ENCODE measurements around the gene RERGL. TPM values are rescaled to one million over a fixed set of nuclear protein-coding genes. Genes with fewer than 3 reads are reported as not detected.

Gene RERGL
- total RNA-seq, 1 experiment from 2014 or later = not detected

DNA sequence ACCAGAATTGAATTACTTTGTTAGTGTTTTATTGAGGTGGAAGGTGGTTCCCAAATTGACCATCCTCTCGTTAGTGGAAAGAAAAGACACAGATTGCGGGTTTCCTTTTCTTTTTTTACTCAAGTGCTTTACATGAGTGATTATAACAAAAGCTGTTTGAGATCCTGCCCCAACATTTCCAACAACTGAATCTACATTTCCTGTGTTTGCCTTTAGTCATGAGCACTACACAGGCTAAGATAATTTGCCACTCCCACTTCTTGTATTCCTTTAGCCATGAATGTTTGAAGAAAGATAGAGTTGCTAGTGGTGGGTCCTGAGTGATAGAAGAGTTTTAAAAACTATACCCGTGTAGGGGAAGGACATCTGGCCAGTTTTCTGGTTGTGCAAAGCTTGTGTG, 16.0 kb downstream of the RERGL start:
- DNase-seq = no peak
- ChIA-PET CTCF (no interaction called here), POLR2A (ENCODE audit: unreplicated experiment) (no interaction called here)
- Histone ChIP-seq H4K20me1 (ENCODE audit: insufficient read depth) (no peaks in the 10 kb centered on the region), H3K4me2 (no peak overlapping the region), H3K4me3 (no peak overlapping the region), H3K27ac (no peak overlapping the region), H3K79me2 (ENCODE audit: low read depth) (no peaks in the 10 kb centered on the region), H3K36me3 (ENCODE audit: low read depth) (no peaks in the 10 kb centered on the region), H3K9me2 (ENCODE audit: insufficient read depth) (peaks cover 3% of the 10 kb centered on the region; the same call in 1 of the 2 replicates), H3K27me3 (ENCODE audit: insufficient read depth, low read depth) (no peaks in the 10 kb centered on the region), H3F3A (ENCODE audit: insufficient read depth, low read depth) (no peaks in the 10 kb centered on the region), H2AFZ (no peak overlapping the region), H3K4me1 (replicated peaks; ENCODE audit: insufficient read depth) (no peaks in the 10 kb centered on the region), H3K9me3 (ENCODE audit: insufficient read depth, low read depth) (no peaks in the 10 kb centered on the region)
- no TSS peak for BruUV-seq (replicated peaks)
- intact Hi-C loops (cut with micrococcal nuclease; ENCODE audit: unreplicated experiment) = no loop called here
- TF ChIP-seq, protein P1, sequence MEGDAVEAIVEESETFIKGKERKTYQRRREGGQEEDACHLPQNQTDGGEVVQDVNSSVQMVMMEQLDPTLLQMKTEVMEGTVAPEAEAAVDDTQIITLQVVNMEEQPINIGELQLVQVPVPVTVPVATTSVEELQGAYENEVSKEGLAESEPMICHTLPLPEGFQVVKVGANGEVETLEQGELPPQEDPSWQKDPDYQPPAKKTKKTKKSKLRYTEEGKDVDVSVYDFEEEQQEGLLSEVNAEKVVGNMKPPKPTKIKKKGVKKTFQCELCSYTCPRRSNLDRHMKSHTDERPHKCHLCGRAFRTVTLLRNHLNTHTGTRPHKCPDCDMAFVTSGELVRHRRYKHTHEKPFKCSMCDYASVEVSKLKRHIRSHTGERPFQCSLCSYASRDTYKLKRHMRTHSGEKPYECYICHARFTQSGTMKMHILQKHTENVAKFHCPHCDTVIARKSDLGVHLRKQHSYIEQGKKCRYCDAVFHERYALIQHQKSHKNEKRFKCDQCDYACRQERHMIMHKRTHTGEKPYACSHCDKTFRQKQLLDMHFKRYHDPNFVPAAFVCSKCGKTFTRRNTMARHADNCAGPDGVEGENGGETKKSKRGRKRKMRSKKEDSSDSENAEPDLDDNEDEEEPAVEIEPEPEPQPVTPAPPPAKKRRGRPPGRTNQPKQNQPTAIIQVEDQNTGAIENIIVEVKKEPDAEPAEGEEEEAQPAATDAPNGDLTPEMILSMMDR (conservative IDR thresholded peaks at IDR 0.05) = no peak

DNA sequence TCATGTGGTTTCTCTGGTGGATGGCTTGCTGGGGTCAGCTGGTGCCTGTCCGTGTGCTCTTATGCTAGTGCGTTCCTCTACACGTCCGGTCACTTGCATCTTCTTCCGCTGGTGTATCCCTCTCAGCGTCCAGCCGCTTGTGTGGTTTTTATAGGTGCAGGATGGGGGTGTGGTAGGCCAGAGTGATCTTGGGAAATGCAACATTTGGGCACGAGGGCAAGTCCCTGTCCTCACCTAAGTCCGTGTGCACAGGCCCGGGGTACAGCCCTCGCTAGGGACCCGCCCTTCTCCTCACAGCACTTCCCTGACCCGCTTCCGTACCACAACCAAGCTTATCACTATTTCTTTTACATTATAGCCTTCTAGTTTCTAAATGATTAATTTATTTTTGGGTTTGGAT, 17.3 kb downstream of the RERGL start:
- Histone ChIP-seq H3K36me3 (ENCODE audit: low read depth) (no peaks in the 10 kb centered on the region), H3K4me2 (no peak overlapping the region), H4K20me1 (ENCODE audit: insufficient read depth) (no peaks in the 10 kb centered on the region), H3F3A (ENCODE audit: insufficient read depth, low read depth) (no peaks in the 10 kb centered on the region), H3K27ac (no peak overlapping the region), H3K79me2 (ENCODE audit: low read depth) (no peaks in the 10 kb centered on the region), H3K9me3 (ENCODE audit: insufficient read depth, low read depth) (no peaks in the 10 kb centered on the region), H3K4me1 (replicated peaks; ENCODE audit: insufficient read depth) (no peaks in the 10 kb centered on the region), H3K4me3 (no peak overlapping the region), H3K9me2 (ENCODE audit: insufficient read depth) (peaks cover 3% of the 10 kb centered on the region; the same call in 1 of the 2 replicates), H3K27me3 (ENCODE audit: insufficient read depth, low read depth) (no peaks in the 10 kb centered on the region), H2AFZ (peak overlapping the region; percentile 45)
- no peak for DNase-seq
- BruUV-seq (replicated peaks) = no TSS peak
- POLR2A ChIA-PET (ENCODE audit: unreplicated experiment) = no interaction called here
- no peak for TF ChIP-seq EZH2 (IDR thresholded peaks at IDR 0.05; ENCODE audit: low read depth)
- TF ChIP-seq, protein P1 (conservative IDR thresholded peaks at IDR 0.05) = no peak
- intact Hi-C loops (cut with micrococcal nuclease; ENCODE audit: unreplicated experiment) = no loop called here
- CTCF ChIA-PET = no interaction called here

DNA sequence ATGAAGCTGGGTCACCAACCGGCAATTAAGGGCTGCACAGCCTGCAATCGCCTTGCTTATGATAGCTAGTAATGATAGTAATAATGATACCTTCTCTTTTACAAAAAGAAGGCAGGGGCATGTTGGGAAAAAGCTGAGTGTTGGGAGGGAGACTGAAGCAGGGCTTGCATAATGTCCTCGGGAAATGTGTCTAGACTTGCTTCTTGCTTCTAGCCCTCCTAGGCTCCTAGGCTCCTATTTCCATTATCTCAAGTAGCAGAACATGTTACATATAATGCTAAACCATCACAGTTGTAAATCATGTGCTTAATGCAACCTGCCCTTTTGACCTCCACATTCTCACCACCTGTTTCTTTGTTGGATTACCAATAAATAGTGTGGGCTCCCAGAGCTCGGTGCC, 18.7 kb downstream of the RERGL start:
- H3K27ac ChIP-seq = no peak overlapping the region
- H3K4me3 ChIP-seq = no peak overlapping the region
- H2AFZ ChIP-seq = no peak overlapping the region
- intact Hi-C loops (cut with micrococcal nuclease; ENCODE audit: unreplicated experiment) = no loop called here
- peaks cover 2% of the 10 kb centered on the region; the same call in 1 of the 2 replicates for H3K9me2 ChIP-seq (ENCODE audit: insufficient read depth)
- H3K4me2 ChIP-seq = no peak overlapping the region
- H3F3A ChIP-seq (ENCODE audit: insufficient read depth, low read depth) = no peaks in the 10 kb centered on the region
- H3K36me3 ChIP-seq (ENCODE audit: low read depth) = no peaks in the 10 kb centered on the region
- TF ChIP-seq, protein P1 (conservative IDR thresholded peaks at IDR 0.05) = no peak
- no peak for TF ChIP-seq EZH2 (IDR thresholded peaks at IDR 0.05; ENCODE audit: low read depth)
- no peaks in the 10 kb centered on the region for H3K27me3 ChIP-seq (ENCODE audit: insufficient read depth, low read depth)
- no peak for DNase-seq
- no peaks in the 10 kb centered on the region for H3K79me2 ChIP-seq (ENCODE audit: low read depth)
- H3K9me3 ChIP-seq (ENCODE audit: insufficient read depth, low read depth) = no peaks in the 10 kb centered on the region
- BruUV-seq (replicated peaks) = no TSS peak
- ChIA-PET CTCF (no interaction called here), POLR2A (ENCODE audit: unreplicated experiment) (no interaction called here)
- H3K4me1 ChIP-seq (replicated peaks; ENCODE audit: insufficient read depth) = no peaks in the 10 kb centered on the region
- H4K20me1 ChIP-seq (ENCODE audit: insufficient read depth) = no peaks in the 10 kb centered on the region

Data from PC-9 (cell line).